DMS53 (cell line): ENCODE measurements around the gene EIF2D.
"Not testable (repeated sequence)": the region's sequence is repeated elsewhere in the genome, so short reads cannot be mapped to it uniquely, and the experiment has no call there.

ENCODE experiments used
- DNase-seq: peaks from one replicate; lab custom pipeline; 2025; lab: John Stamatoyannopoulos, UW

The EIF2D gene

DNA sequence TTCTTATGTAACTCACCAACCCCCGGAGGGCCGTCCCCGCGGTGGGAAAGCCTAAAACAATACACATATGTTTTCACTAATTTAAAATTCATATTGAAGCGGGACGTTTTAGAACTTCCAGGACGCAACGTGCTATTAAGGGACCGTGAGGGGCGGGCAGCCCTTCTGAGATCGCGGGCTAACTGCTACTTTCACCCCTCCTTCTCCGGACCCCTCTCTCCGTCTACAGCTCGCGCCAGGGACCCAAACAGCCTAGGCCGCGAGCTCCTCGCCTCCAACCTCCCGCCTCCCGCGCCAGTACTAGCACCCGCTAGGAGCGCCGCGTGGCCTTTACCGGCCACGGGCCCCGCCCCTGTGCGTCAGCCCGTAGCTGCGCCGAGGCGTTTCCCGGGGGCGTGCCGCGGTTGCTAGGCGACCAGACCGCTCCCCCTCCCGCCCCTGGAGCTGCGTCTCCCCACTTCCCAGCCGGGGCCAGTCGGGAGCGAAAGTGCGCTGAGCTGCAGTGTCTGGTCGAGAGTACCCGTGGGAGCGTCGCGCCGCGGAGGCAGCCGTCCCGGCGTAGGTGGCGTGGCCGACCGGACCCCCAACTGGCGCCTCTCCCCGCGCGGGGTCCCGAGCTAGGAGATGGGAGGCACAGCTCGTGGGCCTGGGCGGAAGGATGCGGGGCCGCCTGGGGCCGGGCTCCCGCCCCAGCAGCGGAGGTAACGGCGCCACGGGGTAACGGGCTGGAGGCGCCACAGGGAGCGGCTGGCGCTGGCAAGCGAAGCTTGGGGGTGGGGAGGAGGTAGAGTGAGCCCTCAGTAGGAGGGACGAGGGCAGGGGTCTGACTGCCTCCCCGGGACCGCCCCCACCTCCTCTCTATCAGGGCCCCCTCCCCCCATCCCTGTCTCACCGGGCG, 23.1 kb upstream of the EIF2D start, which contains the start of gene DYRK3:
Gene DYRK3 (plus strand): TSS at position 457 of the 898 bp plus-strand sequence. CDS start 168 bp downstream, at position 625.
- DNase-seq, result peak; percentile 99

- peak; percentile 98 for DNase-seq
Observed at GRCh38 chr1:206634365-206635079, 22.3 kb upstream of the EIF2D start.

DNA sequence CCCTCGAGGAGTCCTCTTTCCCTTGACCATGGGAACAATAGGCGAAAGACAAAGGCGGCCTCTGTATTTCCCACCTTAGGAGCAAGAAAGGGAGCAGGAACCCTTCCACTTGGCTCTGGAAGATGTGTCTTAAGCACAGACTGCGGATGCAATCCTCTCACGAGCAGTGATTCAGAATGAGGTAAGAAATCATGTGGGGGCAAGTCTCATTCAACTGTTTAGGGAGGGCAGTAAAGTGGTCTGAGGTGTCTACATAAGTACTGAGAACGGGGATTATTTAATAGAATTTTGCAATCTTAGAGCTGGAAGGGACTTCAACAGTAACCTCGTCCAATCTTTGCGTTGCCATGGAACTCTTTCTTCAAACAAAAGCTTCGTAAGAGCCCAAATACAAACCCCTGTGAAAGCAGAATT, 21.4 kb upstream of the EIF2D start:
- no peak for DNase-seq

DNA sequence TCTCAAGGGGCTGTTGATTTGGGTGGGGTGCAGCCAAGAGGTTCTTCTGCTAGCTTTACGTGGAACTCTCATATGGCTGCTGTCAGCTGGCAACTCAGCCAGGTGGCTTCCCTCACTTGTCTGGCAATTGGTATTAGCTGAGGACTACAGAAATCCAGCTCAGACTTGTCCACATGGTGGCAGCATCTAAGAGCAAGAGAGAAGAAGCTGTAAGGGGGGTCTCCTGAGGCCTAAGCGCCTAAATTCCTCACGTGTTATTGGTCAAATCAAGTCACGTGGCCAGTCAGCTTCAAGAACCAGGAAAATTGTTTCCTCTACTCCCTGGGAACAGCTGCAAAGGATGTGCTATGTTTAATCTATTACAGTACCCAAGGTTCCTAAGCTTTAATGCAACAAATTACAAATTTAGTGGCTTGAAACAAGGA, 18.8 kb upstream of the EIF2D start:
- DNase-seq, result peak; percentile 95

DNA sequence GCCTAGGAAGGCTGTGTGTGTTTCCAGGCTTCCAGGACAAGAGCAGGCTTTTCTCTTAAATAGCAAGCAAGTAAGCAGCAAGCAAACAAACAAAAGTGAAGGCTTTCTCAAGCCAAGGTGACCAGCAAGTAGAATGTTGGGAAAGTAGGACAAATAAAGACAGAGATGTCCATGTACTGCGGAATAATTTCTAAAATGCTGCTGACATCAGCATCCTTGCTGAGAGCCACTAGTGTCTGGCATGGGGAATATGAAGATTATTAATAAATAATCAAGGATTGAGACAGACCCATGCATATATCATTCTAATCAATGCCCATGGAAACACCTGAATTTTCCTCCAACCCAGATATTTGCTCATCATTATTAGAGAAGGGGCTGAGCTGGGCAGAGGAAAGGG, 16.7 kb upstream of the EIF2D start:
- no peak for DNase-seq

GRCh38 chr1:206626396-206626795, 14.1 kb upstream of the EIF2D start:
- DNase-seq, result not testable (repeated sequence)

GRCh38 chr1:206609229-206609991, 2.9 kb downstream of the EIF2D start:
- DNase-seq, result no peak

DNA sequence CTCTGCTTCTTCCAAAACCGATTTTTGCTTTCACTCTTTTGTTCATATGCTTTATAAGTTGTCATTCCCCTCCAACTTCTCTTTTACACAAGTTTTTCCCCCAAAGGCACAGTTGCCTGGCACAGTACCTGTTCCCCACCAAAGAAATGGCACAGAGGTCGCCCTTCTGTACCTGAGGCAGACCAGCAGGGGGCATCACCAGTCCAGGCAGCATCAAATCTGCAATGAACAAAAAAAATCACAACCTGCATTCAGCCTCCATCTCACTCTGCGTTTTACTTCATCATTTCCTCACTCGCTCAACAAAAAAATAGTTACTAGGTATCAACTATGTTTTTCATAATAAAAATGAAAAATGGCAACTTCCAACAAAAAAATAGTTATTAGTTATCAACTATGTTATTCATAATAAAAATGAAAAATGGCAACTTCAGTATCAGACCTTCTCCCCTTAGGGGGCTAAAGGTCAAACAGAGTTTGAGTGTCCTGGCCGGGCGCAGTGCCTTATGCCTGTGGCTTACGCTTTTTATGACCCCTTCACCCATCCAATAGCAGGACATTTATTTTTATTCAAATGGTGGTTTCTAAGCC, 4.1 kb downstream of the EIF2D start:
- DNase-seq, result peak; percentile 74

GRCh38 chr1:206606867-206607266, 5.4 kb downstream of the EIF2D start:
- peak; percentile 80 for DNase-seq

GRCh38 chr1:206604861-206605260, 7.4 kb downstream of the EIF2D start:
- no peak for DNase-seq

- DNase-seq, result no peak
Observed at GRCh38 chr1:206600527-206600926, 11.7 kb downstream of the EIF2D start.

- DNase-seq, result no peak
Observed at GRCh38 chr1:206596319-206596666, 16.0 kb downstream of the EIF2D start.

DNA sequence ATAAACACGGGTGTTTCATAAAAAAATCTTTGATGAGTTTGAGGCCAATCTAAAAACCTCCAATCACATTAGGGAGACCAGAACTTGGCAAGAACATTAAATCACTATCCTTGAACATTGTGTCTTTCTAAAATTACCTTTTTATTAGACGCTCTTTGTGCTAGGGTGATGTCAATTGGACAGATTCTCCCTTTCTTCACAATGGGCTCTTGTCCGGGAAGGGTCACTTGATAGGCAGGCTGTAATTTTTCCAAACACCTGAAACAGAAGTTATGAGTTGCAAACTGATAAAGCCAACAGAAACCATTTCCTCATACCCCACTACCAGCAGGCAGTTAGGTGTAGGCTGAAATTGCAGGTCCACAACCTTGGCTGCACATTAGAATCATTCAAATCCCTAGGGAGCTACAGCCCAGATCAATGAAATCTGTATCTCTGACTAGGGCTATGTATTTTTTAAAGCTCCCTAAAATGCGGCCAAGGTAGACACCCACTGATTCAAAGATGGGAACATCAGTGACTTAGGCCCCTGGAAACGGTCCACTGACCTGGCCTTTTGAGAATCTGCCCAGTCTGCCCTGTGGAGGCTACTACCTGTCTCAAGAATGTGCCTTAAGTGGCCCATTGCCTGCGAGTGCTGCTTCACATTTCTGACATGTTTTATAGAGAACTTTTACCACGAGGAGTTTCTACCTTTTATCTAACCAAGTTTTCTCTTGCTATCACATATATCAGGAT, 16.5 kb downstream of the EIF2D start:
- DNase-seq, result no peak

- DNase-seq, result no peak
Observed at GRCh38 chr1:206593351-206593925, 18.8 kb downstream of the EIF2D start.

DNA sequence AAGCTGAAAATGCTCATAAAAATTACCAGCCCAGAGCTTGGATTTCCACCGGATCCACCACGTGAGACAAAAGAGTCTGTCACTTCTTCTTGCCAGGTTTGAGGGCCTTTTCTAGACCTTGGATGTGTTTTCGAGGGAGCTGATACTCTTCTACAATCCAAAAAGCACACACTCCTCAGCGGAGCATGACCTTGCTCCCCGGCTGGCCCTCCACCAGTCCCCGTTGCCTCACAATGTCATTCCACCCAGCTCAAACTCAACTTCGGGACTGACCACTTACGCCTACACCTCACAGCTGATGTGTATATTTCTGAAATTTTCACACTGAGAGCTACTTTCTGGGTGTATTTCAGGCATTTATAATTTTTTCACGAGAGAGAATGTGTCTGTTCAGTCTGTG, 20.6 kb downstream of the EIF2D start:
- DNase-seq, result no peak

GRCh38 chr1:206591226-206591625, 21.0 kb downstream of the EIF2D start:
- DNase-seq, result no peak

GRCh38 chr1:206590025-206590758, 22.1 kb downstream of the EIF2D start:
- DNase-seq, result peak; percentile 52

DNA sequence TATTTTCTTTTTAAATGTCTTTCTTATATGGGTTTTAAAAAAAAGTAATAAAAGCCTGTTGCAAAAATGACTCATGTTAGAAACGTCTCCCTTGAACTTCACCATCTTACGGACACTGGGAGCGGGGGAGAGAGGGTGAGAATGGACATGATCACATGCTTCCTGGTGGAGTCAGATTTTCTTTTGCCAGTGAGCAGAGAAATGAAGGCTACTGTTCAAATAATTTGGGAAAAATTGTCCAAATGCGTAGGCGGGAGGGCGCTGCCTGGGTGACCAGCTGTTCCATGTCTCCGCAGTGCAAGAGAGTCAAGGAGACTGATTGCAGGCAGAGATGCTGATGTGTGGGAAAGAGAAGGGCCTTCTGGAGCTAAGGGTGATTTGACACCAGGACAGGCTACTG, 23.1 kb downstream of the EIF2D start:
- no peak for DNase-seq

- no peak for DNase-seq
Observed at GRCh38 chr1:206588492-206588891, 23.8 kb downstream of the EIF2D start.

DNA sequence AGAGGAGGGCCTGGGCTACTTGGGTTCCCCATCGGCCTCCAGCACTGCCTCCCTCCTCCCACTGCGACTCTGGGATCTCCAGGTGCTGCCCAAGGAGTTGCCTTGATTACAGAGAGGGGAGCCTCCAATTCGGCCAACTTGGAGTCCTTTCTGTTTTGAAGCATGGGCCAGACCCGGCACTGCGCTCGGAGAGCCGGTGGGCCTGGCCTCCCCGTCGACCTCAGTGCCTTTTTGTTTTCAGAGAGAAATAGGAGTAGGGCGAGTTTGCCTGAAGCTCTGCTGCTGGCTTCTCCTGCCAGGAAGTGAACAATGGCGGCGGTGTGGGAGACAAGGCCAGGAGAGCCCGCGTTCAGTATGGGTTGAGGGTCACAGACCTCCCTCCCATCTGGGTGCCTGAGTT, 24.4 kb downstream of the EIF2D start:
- DNase-seq, result no peak
